Panc1 (cell line): Measurements from ENCODE around the gene RBMS3. TPM values are rescaled to one million over a fixed set of nuclear protein-coding genes. Genes with fewer than 3 reads are reported as not detected.

ENCODE experiments used
- ATAC-seq: fragments of 200-7000 bp; cut with Tn5 transposase; 2 replicates; pipeline ENCODE4 v1.9.1; 2020; ENCODE audit warnings: mild to moderate bottlenecking, moderate library complexity
- BruUV-seq: library from RNA; stranded (reverse); fragments of 400-500 nt; replicated peaks from 2 replicates; lab custom pipeline; 2021; lab: Mats Ljungman, UMichigan
- CTCF ChIA-PET: fragments of 300-600 bp; sonication (Branson Sonifier 250); formaldehyde crosslinking; loops from one replicate; lab custom pipeline; 2022; ENCODE audit warnings: antibody characterized with exemption; lab: Charles Lee
- POLR2A ChIA-PET: fragments of 300-600 bp; sonication (Branson Sonifier 250); formaldehyde crosslinking; loops from one replicate; lab custom pipeline; 2022; ENCODE audit warnings: antibody characterized with exemption; lab: Charles Lee
- DNase-seq: peaks from one replicate; pipeline ENCODE4 v3.0.0-alpha.2; 2010; ENCODE audit warnings: low read depth, low spot score
- H3K27ac ChIP-seq: 2 replicates; pipeline ENCODE4 v1.5.1; 2011; ENCODE audit warnings: mild to moderate bottlenecking, low read length, inconsistent platforms
- H3K27me3 ChIP-seq: fragments of 200-500 bp; sonication (Bioruptor generic); 2 replicates; pipeline ENCODE4 v1.6.0; 2014; ENCODE audit warnings: low read length, inconsistent platforms; ENCODE audit not compliant: control insufficient read depth, insufficient read depth
- H3K36me3 ChIP-seq: fragments of 200-500 bp; sonication (Bioruptor generic); 2 replicates; pipeline ENCODE4 v1.5.1; 2014; ENCODE audit warnings: inconsistent platforms, mild to moderate bottlenecking, low read length, moderate library complexity; ENCODE audit not compliant: control insufficient read depth, insufficient read depth
- H3K4me1 ChIP-seq: 2 replicates; pipeline ENCODE4 v1.5.1; 2011; ENCODE audit warnings: inconsistent platforms, mild to moderate bottlenecking, low read length, moderate library complexity; ENCODE audit not compliant: control insufficient read depth, insufficient read depth
- H3K4me3 ChIP-seq, 2 experiments: 2 replicates each; pipeline ENCODE4 v1.5.1; 2011 to 2012; ENCODE audit warnings: low read depth in 2 of 2, low read length in 2 of 2, mild to moderate bottlenecking in 2 of 2, inconsistent platforms in 1 of 2, moderate library complexity in 1 of 2
- H3K9me3 ChIP-seq: fragments of 200-500 bp; sonication (Bioruptor generic); 2 replicates; pipeline ENCODE4 v1.5.1; 2014; ENCODE audit warnings: low read depth, mild to moderate bottlenecking, inconsistent platforms, low read length, moderate library complexity; ENCODE audit not compliant: control insufficient read depth, insufficient read depth
- POLR2AphosphoS5 ChIP-seq: IDR thresholded peaks from 2 replicates; pipeline ENCODE4 v1.6.1; 2012; ENCODE audit warnings: mild to moderate bottlenecking, low read depth, low read length, moderate library complexity
- SIN3A ChIP-seq: IDR thresholded peaks from 2 replicates; pipeline ENCODE4 v1.6.1; 2012; ENCODE audit warnings: low read depth, mild to moderate bottlenecking, low read length, moderate library complexity, borderline replicate concordance; ENCODE audit not compliant: insufficient read depth
- TCF7L2 ChIP-seq: IDR thresholded peaks from 2 replicates; pipeline ENCODE4 v1.6.1; 2011; ENCODE audit warnings: mild to moderate bottlenecking, low read depth, low read length, inconsistent platforms
- in situ Hi-C: cut with HindIII; loops from 2 replicates; pipeline ENCODE4 v1.10.0; 2016; ENCODE audit warnings: low sequenced_read_pairs, low pct_unique_long_range_greater_than_20kb
- intact Hi-C: fragments of 100-400 bp; cut with micrococcal nuclease; formaldehyde crosslinking; loops from one replicate; pipeline ENCODE4 v1.10.0; 2022; ENCODE audit not compliant: unreplicated experiment
- total RNA-seq: library from RNA; stranded (reverse); gene quantifications from one replicate; pipeline ENCODE4 v1.2.1, GENCODE V29; 2021; ENCODE audit not compliant: unreplicated experiment
- TF ChIP-seq, protein P1 (sequence below): fragments of 450-650 bp; IDR thresholded peaks from 2 replicates; pipeline ENCODE4 v1.5.1; 2017; ENCODE audit warnings: mild to moderate bottlenecking
- TF ChIP-seq, protein P2 (sequence below), 2 experiments: IDR thresholded peaks; 2 replicates each; pipeline ENCODE4 v1.6.1; 2011 to 2012; ENCODE audit warnings: low read depth in 2 of 2, control low read depth in 1 of 2, low read length in 1 of 2, mild to moderate bottlenecking in 1 of 2, moderate library complexity in 1 of 2; ENCODE audit not compliant: insufficient read depth in 1 of 2

Gene RBMS3
- total RNA-seq, 1 experiment from 2014 or later: 1.1 TPM

DNA sequence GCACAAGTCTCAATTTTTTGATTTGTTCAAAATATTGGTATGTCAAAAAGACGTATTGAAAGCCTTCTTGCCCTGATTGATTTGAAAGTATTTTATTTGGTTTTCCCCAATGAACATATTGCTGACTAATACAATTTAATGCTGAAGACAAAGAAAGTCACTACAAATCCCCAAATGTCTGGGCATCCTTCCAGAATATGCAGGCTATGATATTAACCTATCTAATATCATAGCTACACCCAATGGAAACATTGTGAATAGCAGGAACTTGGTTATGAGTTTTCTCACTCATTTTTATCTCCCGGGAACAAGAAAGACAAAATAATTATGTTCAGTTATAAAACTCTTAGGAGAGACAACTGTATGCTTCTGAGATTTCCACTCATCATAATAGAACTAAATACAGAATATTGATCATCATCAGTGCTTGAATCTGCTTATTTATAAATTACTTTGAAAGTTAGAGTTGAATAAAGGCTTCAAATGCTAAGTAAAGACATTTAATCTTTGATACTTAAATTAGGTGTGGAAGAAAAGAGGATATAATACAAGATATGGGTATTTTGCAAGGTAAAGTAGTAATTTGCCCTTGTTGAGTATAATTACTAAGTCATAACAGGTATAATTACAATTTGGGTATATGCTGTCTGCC is 483.9 kb downstream of the RBMS3 start:
- intact Hi-C loops (no loop called here), in situ Hi-C loops (no loop called here)
- peak; percentile 2 for DNase-seq
- ATAC-seq: no peak
- Histone ChIP-seq H3K27me3 (no peaks in the 10 kb centered on the region), H3K4me1 (no peaks in the 10 kb centered on the region), H3K4me3 (no peak overlapping the region), H3K27ac (no peak overlapping the region), H3K36me3 (no peaks in the 10 kb centered on the region), H3K9me3 (no peaks in the 10 kb centered on the region)
- BruUV-seq: no TSS peak
- CTCF ChIA-PET: no interaction called here
- POLR2A ChIA-PET: no interaction called here
- TF ChIP-seq, protein P1, sequence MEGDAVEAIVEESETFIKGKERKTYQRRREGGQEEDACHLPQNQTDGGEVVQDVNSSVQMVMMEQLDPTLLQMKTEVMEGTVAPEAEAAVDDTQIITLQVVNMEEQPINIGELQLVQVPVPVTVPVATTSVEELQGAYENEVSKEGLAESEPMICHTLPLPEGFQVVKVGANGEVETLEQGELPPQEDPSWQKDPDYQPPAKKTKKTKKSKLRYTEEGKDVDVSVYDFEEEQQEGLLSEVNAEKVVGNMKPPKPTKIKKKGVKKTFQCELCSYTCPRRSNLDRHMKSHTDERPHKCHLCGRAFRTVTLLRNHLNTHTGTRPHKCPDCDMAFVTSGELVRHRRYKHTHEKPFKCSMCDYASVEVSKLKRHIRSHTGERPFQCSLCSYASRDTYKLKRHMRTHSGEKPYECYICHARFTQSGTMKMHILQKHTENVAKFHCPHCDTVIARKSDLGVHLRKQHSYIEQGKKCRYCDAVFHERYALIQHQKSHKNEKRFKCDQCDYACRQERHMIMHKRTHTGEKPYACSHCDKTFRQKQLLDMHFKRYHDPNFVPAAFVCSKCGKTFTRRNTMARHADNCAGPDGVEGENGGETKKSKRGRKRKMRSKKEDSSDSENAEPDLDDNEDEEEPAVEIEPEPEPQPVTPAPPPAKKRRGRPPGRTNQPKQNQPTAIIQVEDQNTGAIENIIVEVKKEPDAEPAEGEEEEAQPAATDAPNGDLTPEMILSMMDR: peak; percentile 47; the same call in 1 of the 2 replicates
- TF ChIP-seq SIN3A: no peak

DNA sequence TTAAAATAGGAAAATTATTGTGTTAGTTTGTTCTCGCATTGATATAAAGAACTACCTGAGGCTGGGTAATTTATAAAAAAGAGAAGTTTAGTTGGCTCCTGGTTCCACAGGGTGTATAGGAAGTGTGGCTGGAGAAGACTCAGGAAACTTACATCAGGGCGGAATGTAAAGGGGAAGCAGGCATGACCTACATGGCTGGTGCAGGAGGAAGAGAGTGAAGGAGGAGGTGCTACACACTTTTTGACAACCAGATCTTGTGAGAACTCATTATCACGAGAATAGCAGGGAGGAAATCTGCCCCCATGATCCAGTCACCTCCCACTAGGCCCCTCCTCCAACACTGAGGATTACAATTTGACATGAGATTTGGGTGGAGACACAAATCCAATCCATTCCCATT is 490.7 kb downstream of the RBMS3 start:
- intact Hi-C loops (no loop called here), in situ Hi-C loops (no loop called here)
- ChIA-PET CTCF (no interaction called here), POLR2A (no interaction called here)
- Histone ChIP-seq H3K27me3 (no peaks in the 10 kb centered on the region), H3K4me1 (no peaks in the 10 kb centered on the region), H3K27ac (no peak overlapping the region), H3K36me3 (no peaks in the 10 kb centered on the region), H3K9me3 (no peaks in the 10 kb centered on the region), H3K4me3 (no peak overlapping the region)
- BruUV-seq: no TSS peak
- ATAC-seq (no peak), DNase-seq (no peak)
- TF ChIP-seq, protein P2, sequence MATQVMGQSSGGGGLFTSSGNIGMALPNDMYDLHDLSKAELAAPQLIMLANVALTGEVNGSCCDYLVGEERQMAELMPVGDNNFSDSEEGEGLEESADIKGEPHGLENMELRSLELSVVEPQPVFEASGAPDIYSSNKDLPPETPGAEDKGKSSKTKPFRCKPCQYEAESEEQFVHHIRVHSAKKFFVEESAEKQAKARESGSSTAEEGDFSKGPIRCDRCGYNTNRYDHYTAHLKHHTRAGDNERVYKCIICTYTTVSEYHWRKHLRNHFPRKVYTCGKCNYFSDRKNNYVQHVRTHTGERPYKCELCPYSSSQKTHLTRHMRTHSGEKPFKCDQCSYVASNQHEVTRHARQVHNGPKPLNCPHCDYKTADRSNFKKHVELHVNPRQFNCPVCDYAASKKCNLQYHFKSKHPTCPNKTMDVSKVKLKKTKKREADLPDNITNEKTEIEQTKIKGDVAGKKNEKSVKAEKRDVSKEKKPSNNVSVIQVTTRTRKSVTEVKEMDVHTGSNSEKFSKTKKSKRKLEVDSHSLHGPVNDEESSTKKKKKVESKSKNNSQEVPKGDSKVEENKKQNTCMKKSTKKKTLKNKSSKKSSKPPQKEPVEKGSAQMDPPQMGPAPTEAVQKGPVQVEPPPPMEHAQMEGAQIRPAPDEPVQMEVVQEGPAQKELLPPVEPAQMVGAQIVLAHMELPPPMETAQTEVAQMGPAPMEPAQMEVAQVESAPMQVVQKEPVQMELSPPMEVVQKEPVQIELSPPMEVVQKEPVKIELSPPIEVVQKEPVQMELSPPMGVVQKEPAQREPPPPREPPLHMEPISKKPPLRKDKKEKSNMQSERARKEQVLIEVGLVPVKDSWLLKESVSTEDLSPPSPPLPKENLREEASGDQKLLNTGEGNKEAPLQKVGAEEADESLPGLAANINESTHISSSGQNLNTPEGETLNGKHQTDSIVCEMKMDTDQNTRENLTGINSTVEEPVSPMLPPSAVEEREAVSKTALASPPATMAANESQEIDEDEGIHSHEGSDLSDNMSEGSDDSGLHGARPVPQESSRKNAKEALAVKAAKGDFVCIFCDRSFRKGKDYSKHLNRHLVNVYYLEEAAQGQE (IDR thresholded peaks at IDR 0.05; ENCODE audit: insufficient read depth in 1 of 2, low read depth in 2 of 2, low read length in 1 of 2): no peak
- TF ChIP-seq, protein P1: no peak
- TF ChIP-seq POLR2AphosphoS5 (no peak), TCF7L2 (no peak), SIN3A (no peak)
